K562 (cell line): Measurements from ENCODE around the gene GNG7. TPM values are rescaled to one million over a fixed set of nuclear protein-coding genes. Genes with fewer than 3 reads are reported as not detected.
A peak's percentile ranks its signal among the peaks of the same experiment; 100 is the strongest.

Experiments
- ASH1L ChIP-seq: fragments of 450-650 bp; IDR thresholded peaks from 2 replicates; pipeline ENCODE4 v1.6.1; 2018; ENCODE audit warnings: borderline replicate concordance, mild to moderate bottlenecking, low read depth; ENCODE audit not compliant: partially characterized antibody
- ATF4 ChIP-seq: fragments of 450-650 bp; formaldehyde crosslinking; IDR thresholded peaks from 2 replicates; pipeline ENCODE4 v1.4.0; 2022; ENCODE audit warnings: mild to moderate bottlenecking, moderate library complexity
- ATF6 ChIP-seq: sonication (generic); formaldehyde crosslinking; IDR thresholded peaks from 2 replicates; pipeline ENCODE4 v1.4.0; 2020; ENCODE audit warnings: mild to moderate bottlenecking, missing genetic modification reagents
- BRD9 ChIP-seq: fragments of 450-650 bp; IDR thresholded peaks from 2 replicates; pipeline ENCODE4 v1.6.1; 2018; ENCODE audit warnings: low read depth; ENCODE audit not compliant: partially characterized antibody
- DLX4 ChIP-seq: fragments of 250-450 bp; sonication (Bioruptor Pico); IDR thresholded peaks from 2 replicates; pipeline ENCODE4 v1.6.1; 2021; ENCODE audit warnings: mild to moderate bottlenecking
- ELK3 ChIP-seq: fragments of 450-650 bp; formaldehyde crosslinking; IDR thresholded peaks from 2 replicates; pipeline ENCODE4 v1.4.0; 2020; ENCODE audit warnings: mild to moderate bottlenecking
- ERF ChIP-seq: fragments of 450-650 bp; formaldehyde crosslinking; IDR thresholded peaks from 2 replicates; pipeline ENCODE4 v1.4.0; 2020; ENCODE audit warnings: mild to moderate bottlenecking, mixed read lengths
- GATAD2B ChIP-seq: fragments of 450-650 bp; IDR thresholded peaks from 2 replicates; pipeline ENCODE4 v1.6.1; 2017; ENCODE audit warnings: mild to moderate bottlenecking, borderline replicate concordance
- HINFP ChIP-seq: fragments of 450-650 bp; conservative IDR thresholded peaks from 2 replicates; pipeline ENCODE4 v1.6.1; 2016; ENCODE audit warnings: missing genetic modification characterization, low read depth, mild to moderate bottlenecking, control low read depth, missing compliant biosample characterization
- KDM2B ChIP-seq: fragments of 250-450 bp; sonication (Bioruptor Pico); IDR thresholded peaks from 2 replicates; pipeline ENCODE4 v1.8.0; 2021; ENCODE audit warnings: mild to moderate bottlenecking, moderate library complexity
- MECOM ChIP-seq: fragments of 250-450 bp; sonication (Bioruptor Pico); IDR thresholded peaks from 2 replicates; pipeline ENCODE4 v1.8.0; 2022; ENCODE audit warnings: inconsistent platforms
- MTA2 ChIP-seq: fragments of 450-650 bp; IDR thresholded peaks from 2 replicates; pipeline ENCODE4 v1.6.1; 2016; ENCODE audit warnings: low read depth
- NFATC3 ChIP-seq: fragments of 450-650 bp; IDR thresholded peaks from 2 replicates; pipeline ENCODE4 v1.6.1; 2017; ENCODE audit warnings: mild to moderate bottlenecking
- POLR2AphosphoS2 ChIP-seq: IDR thresholded peaks from 2 replicates; pipeline ENCODE4 v1.6.1; 2012; ENCODE audit warnings: low read length, improper control_type of control experiment
- POU5F1 ChIP-seq: fragments of 150-350 bp; IDR thresholded peaks from 2 replicates; pipeline ENCODE4 v1.6.1; 2014; ENCODE audit warnings: borderline replicate concordance, low read length, low read depth, mild to moderate bottlenecking; ENCODE audit not compliant: partially characterized antibody
- PTBP1 ChIP-seq: fragments of 200-400 bp; formaldehyde crosslinking; IDR thresholded peaks from 2 replicates; pipeline ENCODE4 v1.6.1; 2017; ENCODE audit warnings: low read depth, low read length
- SMARCC2 ChIP-seq: fragments of 450-650 bp; IDR thresholded peaks from 2 replicates; pipeline ENCODE4 v1.6.1; 2017; ENCODE audit warnings: antibody characterized with exemption, moderate library complexity, mild to moderate bottlenecking, low read depth
- SP2 ChIP-seq: IDR thresholded peaks from 2 replicates; pipeline ENCODE4 v1.6.1; 2011; ENCODE audit warnings: mild to moderate bottlenecking, low read depth, low read length, moderate library complexity; ENCODE audit not compliant: poor library complexity, severe bottlenecking; ENCODE audit errors: extremely low read depth
- STAT5A ChIP-seq: IDR thresholded peaks from 2 replicates; pipeline ENCODE4 v1.6.1; 2012; ENCODE audit warnings: low read length, inconsistent platforms, borderline replicate concordance
- ZFX ChIP-seq: sonication (generic); formaldehyde crosslinking; IDR thresholded peaks from 2 replicates; pipeline ENCODE4 v1.8.0; 2022; ENCODE audit warnings: mild to moderate bottlenecking, missing genetic modification reagents, moderate library complexity
- ZNF175 ChIP-seq: fragments of 200-800 bp; sonication (Bioruptor generic); IDR thresholded peaks from 2 replicates; pipeline ENCODE4 v1.6.1; 2016; ENCODE audit warnings: low read depth, mild to moderate bottlenecking, missing genetic modification characterization, missing compliant biosample characterization
- ZNF23 ChIP-seq: fragments of 250-450 bp; sonication (Bioruptor Pico); IDR thresholded peaks from 2 replicates; pipeline ENCODE4 v1.4.0; 2020; ENCODE audit warnings: mild to moderate bottlenecking
- ZNF583 ChIP-seq: fragments of 250-450 bp; sonication (Bioruptor Pico); IDR thresholded peaks from 2 replicates; pipeline ENCODE4 v1.4.0; 2020
- ZNF778 ChIP-seq: fragments of 450-650 bp; formaldehyde crosslinking; IDR thresholded peaks from 2 replicates; pipeline ENCODE4 v1.4.0; 2020; ENCODE audit warnings: mild to moderate bottlenecking, moderate library complexity
- polyA plus RNA-seq, 8 experiments: library from polyadenylated mRNA; depleted of rRNA in 4 of 8; stranded (reverse) in 5 of 8; unstranded in 3 of 8; fragments of >200 nt; fragmentation: Nextera tagmentation in 2 of 8; fragmentation: Illumina TruSeq in 1 of 8; extraction: Ambion mirVana in 2 of 8; extraction: Trizol in 1 of 8; gene quantifications; 2 replicates each; pipeline versions ENCODE4 v1.2.1 to v1.2.3, GENCODE V29; 2011 to 2014; ENCODE audit warnings: inconsistent platforms in 1 of 8, missing spikeins in 1 of 8
- total RNA-seq, 7 experiments: library from RNA; depleted of rRNA in 6 of 7; stranded (reverse); fragments of >200 nt in 6 of 7; fragmentation: Illumina TruSeq in 2 of 7; extraction: Trizol in 2 of 7; gene quantifications; 2 replicates each; pipeline versions ENCODE4 v1.2.1 to v1.2.3, GENCODE V29; 2011 to 2021; ENCODE audit warnings: low replicate concordance in 1 of 7

Gene GNG7
- total and polyA plus RNA-seq, 9 of the 15 experiments (the other 6 are each of a cell fraction or from before 2014, with no cell fraction given), result 0.01 to 0.20 (median 0.06) TPM; not detected in 1

GRCh38 chr19:2648528-2648937 lies 54.0 kb downstream of the GNG7 start (continued):
- no peak for TF ChIP-seq DLX4 (CRISPR knock-in tag)
- no peak for TF ChIP-seq NFATC3
- TF ChIP-seq SP2, result no peak
- TF ChIP-seq ASH1L, result no peak
- TF ChIP-seq POU5F1, result no peak
- no peak for TF ChIP-seq ATF6 (CRISPR knock-in tag)
- TF ChIP-seq ZFX (CRISPR knock-in tag), result no peak; the same call in 1 of the 2 replicates
- TF ChIP-seq KDM2B (CRISPR knock-in tag), result no peak
- no peak for TF ChIP-seq MTA2
- no peak for TF ChIP-seq BRD9
- no peak for TF ChIP-seq GATAD2B
- TF ChIP-seq PTBP1, result peak; percentile 82; the same call in 1 of the 2 replicates
- TF ChIP-seq POLR2AphosphoS2, result no peak
- TF ChIP-seq MECOM, result no peak
- no peak for TF ChIP-seq ELK3
- TF ChIP-seq STAT5A, result no peak
- no peak for TF ChIP-seq ZNF778 (CRISPR knock-in tag)
- TF ChIP-seq ERF, result 0 out of 2 replicates have a peak, but pooled peaks have one; percentile 17
- TF ChIP-seq SMARCC2, result no peak
- no peak for TF ChIP-seq ATF4 (CRISPR knock-in tag)
- TF ChIP-seq ZNF23 (CRISPR knock-in tag), result no peak
- no peak for TF ChIP-seq ZNF175 (CRISPR knock-in tag)
- no peak for TF ChIP-seq HINFP (tag)
- no peak for TF ChIP-seq ZNF583
